ENCODE measurements around the gene POLR3A.

DNA sequence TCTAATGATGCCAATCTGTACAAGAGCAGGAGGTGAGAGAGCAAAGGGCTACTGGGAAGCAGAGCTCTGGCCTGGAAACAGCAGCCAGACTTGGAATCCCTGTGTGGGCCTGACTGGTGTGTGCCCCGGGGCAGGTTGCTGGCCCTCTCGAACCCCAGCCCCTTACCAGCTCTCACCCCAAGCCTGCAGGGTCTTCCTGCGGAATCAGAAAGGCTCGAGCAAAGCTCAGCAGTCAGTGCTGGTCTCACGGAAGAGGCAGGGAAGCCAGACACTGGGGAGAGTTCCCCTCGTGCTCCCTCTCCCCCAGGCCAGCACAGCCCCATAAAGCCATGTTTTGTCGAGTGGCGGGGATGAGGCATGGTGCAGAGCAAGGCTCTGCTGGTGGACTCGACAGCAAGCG, 50.1 kb downstream of the POLR3A start:
- TF ChIP-seq CTCF (conservative IDR thresholded peaks at IDR 0.05; ENCODE audit: low read depth, low read length) (no peak), EZH2 (IDR thresholded peaks at IDR 0.05; ENCODE audit: low read length, unreplicated experiment) (no peak), EZH2phosphoT487 (IDR thresholded peaks at IDR 0.05; ENCODE audit: borderline replicate concordance, low read length) (no peak)

All from PC-3 (cell line).